Bone marrow (tissue), 2 donors: Measurements from ENCODE around the gene PALMD.

ENCODE experiments used
- DNase-seq, 2 donors: peaks; one replicate each; lab custom pipeline; 2025; lab: John Stamatoyannopoulos, UW

PALMD gene

DNA sequence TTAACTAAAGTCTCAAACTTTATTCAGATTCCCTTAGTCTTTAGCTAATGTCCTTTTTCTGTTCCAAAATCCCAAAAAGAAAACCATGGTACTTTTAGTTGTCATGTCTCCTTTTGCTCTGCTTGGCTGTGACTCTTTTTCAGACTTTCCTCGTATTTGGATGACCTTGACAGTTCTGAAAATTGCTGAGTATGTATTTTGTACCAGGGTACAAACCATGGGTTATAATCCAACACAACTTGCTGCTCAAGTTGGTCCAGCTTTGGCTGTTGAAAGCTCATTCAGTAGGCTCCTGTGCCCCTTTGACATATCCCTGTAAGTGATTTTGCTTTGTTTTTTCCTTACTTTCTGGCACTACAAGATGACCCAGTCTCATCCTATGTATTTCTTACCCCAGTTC is 51.7 kb downstream of the PALMD start:
- DNase-seq, result no peak

DNA sequence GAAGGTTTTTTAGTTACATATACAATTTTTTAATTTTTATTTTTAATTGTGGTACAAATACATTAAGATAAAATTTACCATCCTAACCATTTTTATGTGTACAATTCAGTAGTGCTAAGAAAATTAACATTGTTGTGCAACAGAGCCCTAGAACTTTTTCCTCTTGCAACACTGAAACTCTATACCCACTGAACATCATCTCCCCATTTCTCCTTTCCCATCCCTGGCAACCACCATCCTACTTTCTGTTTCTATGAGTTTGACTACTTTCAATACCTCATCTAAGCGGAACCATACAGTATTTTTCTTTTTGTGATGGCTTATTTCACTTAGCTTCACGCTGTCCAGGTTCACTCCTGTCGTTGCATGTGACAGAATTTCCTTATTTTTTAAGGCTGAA is 54.1 kb downstream of the PALMD start:
- no peak for DNase-seq

GRCh38 chr1:99702221-99702620 is 56.3 kb downstream of the PALMD start:
- no peak for DNase-seq

DNA sequence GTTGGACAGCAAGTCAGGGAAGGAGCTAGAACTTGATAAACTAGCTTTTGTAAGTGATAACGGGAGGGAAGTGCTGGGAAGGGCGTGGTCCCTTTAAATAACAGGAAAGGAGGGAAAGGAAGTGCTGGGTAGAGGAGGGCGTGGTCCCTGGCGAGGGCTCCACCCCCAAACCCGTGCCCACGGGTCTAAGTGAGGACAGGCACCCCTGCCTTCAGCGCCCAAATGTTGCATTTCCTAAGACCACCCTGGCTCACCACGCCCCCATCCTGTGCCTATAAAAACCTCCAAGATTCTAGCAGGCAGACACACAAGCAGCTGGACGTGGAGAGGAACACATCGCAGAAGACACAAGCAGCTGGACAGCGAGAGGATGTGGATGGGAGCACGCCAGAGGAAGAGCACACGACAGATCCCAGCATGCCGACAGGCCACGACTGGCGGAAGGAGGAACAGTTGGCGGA is 58.5 kb downstream of the PALMD start:
- no peak for DNase-seq

DNA sequence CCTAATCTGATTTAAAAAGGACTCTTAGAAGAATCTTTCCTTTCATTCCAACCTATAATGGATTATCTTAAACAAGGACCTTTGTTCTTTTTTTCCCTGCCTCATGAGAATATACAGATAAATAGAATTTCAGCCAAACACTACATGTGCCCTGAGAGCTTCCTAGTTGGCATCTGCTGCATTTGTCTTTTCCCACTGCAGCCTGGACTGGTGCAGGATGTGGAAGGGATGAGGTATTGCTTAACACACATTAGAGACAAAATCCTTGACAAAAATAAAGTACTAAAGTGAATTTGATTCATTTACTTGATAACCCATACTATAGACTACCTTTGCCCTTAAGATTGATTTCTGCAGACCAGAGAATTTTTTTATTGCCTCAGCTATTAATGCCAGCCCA is 59.5 kb downstream of the PALMD start:
- no peak for DNase-seq

GRCh38 chr1:99707535-99708142 is 61.7 kb downstream of the PALMD start:
- peak in 1 of 2 donors; percentile 40 for DNase-seq

DNA sequence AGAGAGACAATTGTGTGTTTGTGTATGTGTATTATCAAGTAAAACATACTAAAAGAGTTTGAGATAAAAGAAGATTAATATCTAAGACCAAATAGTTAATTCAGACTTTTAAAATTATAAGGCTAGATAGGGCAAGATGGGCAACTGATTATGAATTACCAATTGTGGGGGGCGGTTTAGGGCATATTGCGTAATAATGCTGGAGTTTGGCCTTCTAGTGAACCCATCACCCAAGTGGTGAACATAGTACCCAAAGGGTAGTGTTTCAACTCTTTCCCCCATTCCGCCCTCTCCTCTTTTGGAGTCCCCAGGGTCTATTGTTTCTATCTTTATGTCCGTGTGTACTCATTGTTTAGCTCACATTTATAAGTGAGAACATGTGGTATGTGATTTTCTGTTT is 65.1 kb downstream of the PALMD start:
- no peak for DNase-seq

- DNase-seq, result no peak
These were observed 67.1 kb downstream of the PALMD start for GRCh38 chr1:99713006-99713405.

DNA sequence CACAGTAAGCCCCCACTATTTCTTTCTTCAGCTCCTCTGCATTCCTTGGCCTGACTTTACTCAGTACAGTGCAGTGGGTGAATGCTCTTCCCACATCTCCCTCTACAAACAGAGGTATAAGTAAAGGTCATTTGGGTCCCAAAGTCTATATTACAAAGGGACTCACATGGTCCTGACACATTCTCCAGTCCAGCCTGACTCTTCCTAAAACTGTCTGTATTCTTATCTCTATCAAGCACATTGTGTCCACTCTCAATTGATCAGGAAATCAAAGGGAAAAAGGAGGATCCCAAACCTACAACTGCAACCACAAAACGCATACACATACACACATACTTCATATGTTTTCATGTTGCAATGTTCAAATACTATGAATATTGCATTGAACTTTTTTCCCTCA is 71.1 kb downstream of the PALMD start:
- DNase-seq, result no peak

DNA sequence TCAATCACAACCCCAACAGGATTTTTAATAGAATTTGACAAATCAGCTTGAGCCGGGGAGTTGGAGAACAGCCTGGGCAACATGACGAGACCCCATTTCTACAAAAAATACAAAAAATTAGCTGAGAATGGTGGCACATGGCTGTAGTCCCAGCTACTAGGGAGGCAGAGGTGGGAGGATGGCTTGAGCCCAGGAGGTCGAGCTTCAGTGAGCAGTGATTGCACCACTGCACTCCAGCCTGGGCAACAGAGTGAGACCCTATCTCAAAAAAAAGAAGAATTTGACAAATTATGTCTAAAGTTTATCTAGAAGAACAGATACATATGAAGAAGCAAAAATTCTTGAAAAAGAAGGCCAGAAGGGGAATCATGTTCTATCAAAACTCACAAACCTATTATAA is 77.3 kb downstream of the PALMD start:
- DNase-seq, result no peak

GRCh38 chr1:99725996-99726395 is 80.1 kb downstream of the PALMD start:
- DNase-seq, result no peak

GRCh38 chr1:99726407-99726806 is 80.5 kb downstream of the PALMD start:
- DNase-seq, result no peak

- no peak for DNase-seq
These were observed 80.9 kb downstream of the PALMD start for GRCh38 chr1:99726818-99727217.

DNA sequence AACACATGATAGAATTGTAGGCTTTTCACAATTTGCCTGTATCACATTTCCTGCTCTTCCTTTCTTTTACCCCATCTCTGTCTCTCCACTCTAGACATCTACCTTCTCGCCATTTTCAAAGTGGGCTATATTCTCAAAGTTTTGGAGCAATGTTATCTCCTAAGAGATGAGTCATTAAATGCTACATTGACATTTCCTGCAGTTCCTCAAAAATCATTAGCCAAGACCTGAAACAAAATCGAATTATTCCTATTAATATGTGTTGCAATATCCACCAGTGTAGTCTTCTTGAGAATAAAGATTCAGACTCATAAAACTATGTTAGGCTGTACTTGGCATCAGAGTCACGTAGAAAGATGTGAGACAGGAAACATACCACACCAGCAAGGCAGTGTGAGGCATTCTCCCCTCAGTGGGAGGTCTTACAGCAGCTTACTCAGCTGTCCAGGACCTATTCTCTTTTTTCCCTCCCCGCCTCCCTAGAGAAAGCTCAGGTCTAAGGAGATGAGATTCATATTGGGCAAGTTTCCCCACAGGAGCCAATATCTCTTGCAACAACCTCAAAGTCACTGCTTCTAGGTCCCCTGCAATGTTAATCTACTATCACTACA is 81.8 kb downstream of the PALMD start:
- DNase-seq, result no peak

- no peak for DNase-seq
These were observed 82.8 kb downstream of the PALMD start for GRCh38 chr1:99728494-99729235.

- DNase-seq, result no peak
These were observed 85.5 kb downstream of the PALMD start for GRCh38 chr1:99731384-99731783.

GRCh38 chr1:99735852-99736251 is 89.9 kb downstream of the PALMD start:
- no peak for DNase-seq

DNA sequence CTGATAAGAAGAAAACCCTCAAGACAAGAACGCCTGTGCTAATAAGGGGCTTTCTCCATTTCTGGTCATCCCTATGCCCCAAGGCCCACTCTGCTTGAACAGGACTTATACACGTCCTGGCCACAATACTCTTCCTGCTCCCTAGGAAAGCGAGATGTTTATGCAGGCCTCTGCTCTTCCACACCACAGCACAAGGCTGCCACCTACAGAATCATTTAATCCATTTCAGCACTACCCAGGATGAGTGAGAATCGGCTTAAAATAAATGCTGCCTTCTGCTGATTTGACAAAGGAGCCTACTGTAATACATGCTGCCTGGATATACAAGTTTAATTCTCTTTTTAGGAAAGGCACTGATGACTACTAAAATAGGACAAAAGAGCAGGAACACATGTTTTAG is 91.1 kb downstream of the PALMD start:
- peak in 1 of 2 donors; percentile 45 for DNase-seq

- no peak for DNase-seq
These were observed 93.0 kb downstream of the PALMD start for GRCh38 chr1:99738858-99739465.

DNA sequence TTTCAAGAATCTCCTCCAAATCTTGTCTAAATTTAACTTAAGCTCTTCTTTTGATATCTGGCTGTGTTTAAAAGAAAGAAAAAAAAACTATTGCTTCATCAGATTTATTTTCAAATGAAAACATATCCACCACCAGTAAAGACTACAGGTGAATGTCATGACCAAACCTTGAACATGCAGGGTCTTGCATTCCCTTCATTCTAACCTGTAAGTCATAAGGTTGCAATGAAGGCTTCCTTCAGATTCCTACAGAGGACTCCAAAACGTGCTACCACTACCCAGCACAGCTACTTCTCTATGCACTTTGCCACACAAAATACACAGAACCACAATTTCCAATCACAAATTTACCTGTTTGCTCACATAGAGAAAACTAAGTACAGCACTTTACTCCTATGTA is 94.2 kb downstream of the PALMD start:
- no peak for DNase-seq
